DOHH2 (cell line): ENCODE results near the gene PFKL.

ENCODE experiments used
- CTCF ChIP-seq: fragments of 200-600 bp; sonication (generic); IDR thresholded peaks from one replicate; pipeline ENCODE4 v1.5.1; 2014; ENCODE audit warnings: antibody characterized with exemption, mild to moderate bottlenecking, low read depth, low read length; ENCODE audit not compliant: poor library complexity, severe bottlenecking
- EZH2phosphoT487 ChIP-seq: fragments of 200-600 bp; sonication (generic); IDR thresholded peaks from 2 replicates; pipeline ENCODE4 v1.6.1; 2017; ENCODE audit warnings: borderline replicate concordance, mild to moderate bottlenecking, antibody characterized with exemption, low read length, moderate library complexity, mixed read lengths

- no peak for TF ChIP-seq CTCF
- no peak for TF ChIP-seq EZH2phosphoT487
Measured at GRCh38 chr21:44282370-44282769, 17.5 kb upstream of the PFKL start.
